Epithelial cell of proximal tubule (primary cell): Measurements from ENCODE around the gene PRAMEF17. TPM values are rescaled to one million over a fixed set of nuclear protein-coding genes. Genes with fewer than 3 reads are reported as not detected.
"Not testable (repeated sequence)": the region's sequence is repeated elsewhere in the genome, so short reads cannot be mapped to it uniquely, and the experiment has no call there.

ENCODE experiments used
- DNase-seq: peaks from one replicate; pipeline ENCODE4 v3.0.0-alpha.2; 2011; ENCODE audit warnings: low read depth
- H3K4me3 ChIP-seq: 2 replicates; pipeline ENCODE4 v1.5.1; 2011; ENCODE audit warnings: low read depth, mild to moderate bottlenecking, low read length
- total RNA-seq: library from RNA; depleted of rRNA; stranded (reverse); fragments of >200 nt; gene quantifications from 2 replicates; pipeline ENCODE4 v1.2.3, GENCODE V29; 2015
- TF ChIP-seq, protein P1 (sequence below): conservative IDR thresholded peaks from 2 replicates; pipeline ENCODE4 v1.5.1; 2012; ENCODE audit warnings: low read depth, mild to moderate bottlenecking, low read length

Gene PRAMEF17, protein sequence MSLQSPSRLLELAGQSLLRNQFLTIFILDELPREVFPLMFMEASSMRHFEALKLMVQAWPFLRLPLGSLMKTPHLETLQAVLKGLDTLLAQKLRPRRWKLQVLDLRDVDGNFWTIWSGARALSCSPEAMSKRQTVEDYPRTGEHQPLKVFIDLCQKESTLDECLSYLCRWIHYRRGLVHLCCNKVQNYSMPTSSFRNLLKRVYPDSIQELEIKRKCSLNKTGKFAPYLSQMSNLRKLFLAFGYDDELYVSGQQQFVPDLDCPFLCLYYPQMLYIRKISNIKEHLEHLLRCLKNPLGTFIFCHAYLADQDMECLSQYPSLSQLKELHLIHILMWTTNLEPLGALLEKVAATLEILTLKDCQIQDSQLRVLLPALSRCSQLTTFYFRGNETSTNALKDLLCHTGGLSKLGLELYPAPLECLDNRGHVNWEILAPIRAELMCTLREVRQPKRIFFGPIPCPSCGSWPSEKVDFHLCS
- not detected in 2 replicates for total RNA-seq

DNA sequence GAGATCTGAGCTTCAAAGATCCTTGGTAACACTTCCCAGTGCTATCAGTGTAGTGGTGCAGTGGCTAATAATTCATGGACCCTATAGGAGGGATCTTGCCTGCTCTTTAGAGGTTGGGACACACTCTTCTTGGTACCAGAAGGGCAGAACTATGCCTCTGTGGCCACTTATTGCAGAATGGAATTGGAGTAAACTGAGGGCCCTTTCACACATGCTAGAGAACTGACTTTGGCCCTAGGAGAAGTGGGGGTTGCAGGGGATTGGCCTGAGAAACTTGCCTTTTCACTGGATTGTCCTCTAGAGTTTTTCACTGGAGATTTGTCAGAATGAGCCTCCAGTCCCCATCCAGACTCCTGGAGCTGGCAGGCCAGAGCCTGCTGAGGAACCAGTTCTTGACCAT, at the start of gene PRAMEF17:
PRAMEF17 (plus strand) TSS at position 301 of the 400 bp plus-strand sequence; CDS start at position 327, 26 bp downstream.
- not testable (repeated sequence) for DNase-seq, H3K4me3 ChIP-seq

GRCh38 chr1:13342496-13342895, 46.9 kb upstream of the PRAMEF17 start:
- not testable (repeated sequence) for H3K4me3 ChIP-seq, DNase-seq

DNA sequence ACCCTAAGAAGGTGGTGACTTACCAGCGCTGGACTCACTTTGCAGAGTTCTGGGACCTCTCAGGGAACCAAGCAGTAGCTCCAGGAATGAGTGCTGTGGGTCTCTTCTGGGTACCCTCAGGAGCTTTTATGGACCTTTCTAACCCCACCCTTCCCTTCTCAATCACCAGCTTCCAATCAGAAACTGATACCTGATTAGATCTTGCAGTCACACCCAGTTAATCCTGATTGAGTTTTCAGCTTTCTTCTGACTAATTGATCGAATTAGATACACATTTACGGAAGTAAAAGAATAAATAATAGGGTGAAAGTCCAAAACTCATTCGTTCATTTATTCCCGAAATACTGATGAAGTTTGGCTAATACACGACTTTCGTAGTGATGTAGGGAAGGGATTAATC, 42.4 kb upstream of the PRAMEF17 start, which contains the start of gene PRAMEF14:
PRAMEF14 (minus strand) TSS at position 101 of the 400 bp plus-strand sequence. CDS start 1,820 bp downstream, outside the sequence.
- not testable (repeated sequence) for DNase-seq, H3K4me3 ChIP-seq

DNA sequence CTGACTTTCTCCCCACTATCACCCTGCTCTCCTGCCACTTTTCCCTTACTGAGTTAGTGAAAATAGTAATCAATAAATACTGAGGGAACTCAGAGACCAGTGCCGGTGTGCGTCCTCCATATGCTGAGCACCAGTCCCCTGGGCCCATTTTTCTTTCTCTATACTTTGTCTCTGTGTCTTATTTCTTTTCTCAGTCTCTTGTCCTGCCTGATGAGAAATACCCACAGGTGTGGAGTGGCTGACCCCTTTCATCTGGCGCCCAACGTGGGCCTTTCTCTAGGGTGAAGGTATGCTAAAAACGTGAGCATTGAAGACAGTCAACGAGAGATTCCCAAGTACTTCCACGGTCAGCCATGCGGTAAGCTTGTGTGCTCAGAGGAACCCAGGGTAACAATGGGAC, 36.0 kb upstream of the PRAMEF17 start:
- H3K4me3 ChIP-seq, DNase-seq: not testable (repeated sequence)

DNA sequence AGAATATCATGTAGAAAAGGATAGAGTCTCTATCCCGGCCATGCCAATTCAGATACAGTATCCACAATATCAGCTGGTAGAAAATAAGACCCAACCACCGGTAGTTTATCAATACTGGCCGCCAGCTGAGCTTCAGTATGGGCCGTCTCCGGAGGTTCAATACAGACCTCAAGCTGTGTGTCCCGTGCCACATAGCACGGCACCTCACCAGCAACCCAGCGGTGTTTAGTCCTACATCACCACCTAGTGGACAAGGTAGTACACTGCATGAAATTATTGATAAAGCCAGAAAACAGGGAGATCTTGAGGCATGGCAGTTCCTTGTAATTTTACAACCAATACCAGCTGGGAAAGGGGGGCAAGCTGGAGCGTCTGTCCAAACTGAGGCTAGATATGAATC, 35.0 kb upstream of the PRAMEF17 start:
- not testable (repeated sequence) for H3K4me3 ChIP-seq

GRCh38 chr1:13356774-13357173, 32.7 kb upstream of the PRAMEF17 start:
- DNase-seq, result peak; percentile 3
- H3K4me3 ChIP-seq, result not testable (repeated sequence)
- TF ChIP-seq, protein P1, sequence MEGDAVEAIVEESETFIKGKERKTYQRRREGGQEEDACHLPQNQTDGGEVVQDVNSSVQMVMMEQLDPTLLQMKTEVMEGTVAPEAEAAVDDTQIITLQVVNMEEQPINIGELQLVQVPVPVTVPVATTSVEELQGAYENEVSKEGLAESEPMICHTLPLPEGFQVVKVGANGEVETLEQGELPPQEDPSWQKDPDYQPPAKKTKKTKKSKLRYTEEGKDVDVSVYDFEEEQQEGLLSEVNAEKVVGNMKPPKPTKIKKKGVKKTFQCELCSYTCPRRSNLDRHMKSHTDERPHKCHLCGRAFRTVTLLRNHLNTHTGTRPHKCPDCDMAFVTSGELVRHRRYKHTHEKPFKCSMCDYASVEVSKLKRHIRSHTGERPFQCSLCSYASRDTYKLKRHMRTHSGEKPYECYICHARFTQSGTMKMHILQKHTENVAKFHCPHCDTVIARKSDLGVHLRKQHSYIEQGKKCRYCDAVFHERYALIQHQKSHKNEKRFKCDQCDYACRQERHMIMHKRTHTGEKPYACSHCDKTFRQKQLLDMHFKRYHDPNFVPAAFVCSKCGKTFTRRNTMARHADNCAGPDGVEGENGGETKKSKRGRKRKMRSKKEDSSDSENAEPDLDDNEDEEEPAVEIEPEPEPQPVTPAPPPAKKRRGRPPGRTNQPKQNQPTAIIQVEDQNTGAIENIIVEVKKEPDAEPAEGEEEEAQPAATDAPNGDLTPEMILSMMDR, result peak; percentile 43

More for the DNA sequence above, 35.0 kb upstream of the PRAMEF17 start:
- DNase-seq, result not testable (repeated sequence)

- not testable (repeated sequence) for H3K4me3 ChIP-seq, DNase-seq
These were observed 27.1 kb upstream of the PRAMEF17 start for GRCh38 chr1:13362364-13362763.

DNA sequence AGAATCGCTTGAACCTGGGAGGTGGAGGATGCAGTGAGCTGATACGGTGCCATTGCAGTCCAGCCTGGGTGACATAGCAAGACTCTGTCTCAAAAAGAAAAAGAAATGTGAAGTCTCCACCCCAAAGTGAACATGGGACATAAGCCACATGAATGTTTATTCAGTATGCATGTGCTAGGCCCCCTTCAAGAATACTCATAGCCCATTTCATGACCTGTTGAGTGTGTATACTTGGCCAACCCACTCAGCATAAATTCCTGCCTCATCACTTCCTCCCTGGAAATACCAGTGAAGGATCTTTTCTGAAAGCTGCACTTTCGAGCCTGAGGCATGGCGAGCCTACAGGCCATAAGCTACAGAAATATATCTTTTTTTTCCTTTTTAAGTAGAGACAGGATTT, 24.5 kb upstream of the PRAMEF17 start:
- H3K4me3 ChIP-seq, DNase-seq: not testable (repeated sequence)

DNA sequence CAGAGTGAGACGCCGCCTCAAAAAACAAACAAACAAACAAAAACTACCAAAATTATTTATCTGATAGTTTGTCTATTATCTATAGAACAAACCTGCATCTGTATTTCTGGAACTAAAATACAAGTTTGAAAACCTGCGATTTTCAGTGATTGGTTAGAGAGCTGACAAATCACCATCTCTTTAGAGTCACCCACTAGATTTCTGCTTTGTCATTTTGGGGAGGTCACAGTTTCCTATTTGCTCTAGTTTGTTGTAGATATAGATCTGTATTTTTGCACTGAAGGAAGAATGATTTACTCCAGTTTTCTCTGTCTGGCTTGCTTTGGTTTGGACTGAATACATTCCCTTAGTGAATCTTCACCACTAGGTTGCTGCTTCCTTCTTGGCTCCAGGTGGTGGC, 22.9 kb upstream of the PRAMEF17 start:
- not testable (repeated sequence) for DNase-seq, H3K4me3 ChIP-seq

DNA sequence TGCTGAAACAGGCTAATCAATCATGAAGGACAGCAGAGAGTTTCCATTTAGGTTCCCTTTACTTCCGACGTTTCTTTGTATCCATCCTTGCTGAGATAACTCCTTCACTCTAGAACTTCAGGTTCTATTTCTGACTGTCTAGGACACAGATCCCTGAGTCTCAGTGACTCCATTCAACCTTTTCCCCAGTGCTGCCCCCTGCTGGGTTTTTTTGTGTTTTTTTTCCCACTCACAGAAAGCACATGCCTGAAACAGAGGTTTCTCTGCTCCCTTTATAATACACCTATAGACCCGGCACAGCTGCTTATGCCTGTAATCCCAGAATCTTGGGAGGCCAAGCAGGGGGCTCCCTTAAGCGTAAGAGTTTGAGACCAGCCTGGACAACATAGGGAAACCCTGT, 20.9 kb upstream of the PRAMEF17 start:
- not testable (repeated sequence) for H3K4me3 ChIP-seq, DNase-seq

DNA sequence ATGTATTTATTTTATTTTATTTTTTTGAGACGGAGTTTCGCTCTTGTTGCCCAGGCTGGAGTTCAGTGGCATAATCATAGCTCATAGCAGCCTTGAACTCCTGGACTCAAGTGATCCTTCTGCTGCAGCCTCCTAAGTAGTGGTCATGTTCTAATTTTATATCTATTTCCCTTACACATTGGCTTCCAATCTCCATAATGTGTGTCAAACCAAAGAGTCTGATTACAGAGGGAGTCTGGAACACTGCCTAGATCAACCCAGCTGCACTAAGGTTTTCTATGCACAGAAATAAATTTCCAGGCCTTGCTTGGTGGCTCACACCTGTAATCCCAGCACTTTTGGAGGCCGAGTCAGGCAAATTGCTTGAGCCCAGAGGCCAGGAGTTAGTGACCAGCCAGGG, 10.4 kb upstream of the PRAMEF17 start:
- DNase-seq, H3K4me3 ChIP-seq: not testable (repeated sequence)

DNA sequence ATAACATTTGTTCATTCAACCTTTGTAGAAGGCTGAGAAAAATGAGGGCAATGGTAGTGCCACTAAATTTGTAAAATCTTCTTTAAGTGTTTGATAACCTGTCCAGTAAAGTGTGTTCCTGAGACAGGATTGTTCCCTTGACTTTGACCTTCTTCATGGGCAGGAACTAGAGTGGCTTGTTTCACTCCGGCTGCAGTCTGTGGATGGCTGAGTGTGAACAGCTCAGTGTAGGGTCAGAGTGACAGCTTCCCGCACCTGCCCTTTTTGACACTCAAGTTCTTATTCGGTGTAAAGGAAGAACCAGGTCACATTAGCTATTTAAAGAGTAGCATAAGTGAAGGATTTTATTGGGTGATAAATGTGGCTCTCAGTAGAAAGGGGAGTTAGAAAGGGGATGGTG, 9.1 kb upstream of the PRAMEF17 start:
- H3K4me3 ChIP-seq, DNase-seq: not testable (repeated sequence)

DNA sequence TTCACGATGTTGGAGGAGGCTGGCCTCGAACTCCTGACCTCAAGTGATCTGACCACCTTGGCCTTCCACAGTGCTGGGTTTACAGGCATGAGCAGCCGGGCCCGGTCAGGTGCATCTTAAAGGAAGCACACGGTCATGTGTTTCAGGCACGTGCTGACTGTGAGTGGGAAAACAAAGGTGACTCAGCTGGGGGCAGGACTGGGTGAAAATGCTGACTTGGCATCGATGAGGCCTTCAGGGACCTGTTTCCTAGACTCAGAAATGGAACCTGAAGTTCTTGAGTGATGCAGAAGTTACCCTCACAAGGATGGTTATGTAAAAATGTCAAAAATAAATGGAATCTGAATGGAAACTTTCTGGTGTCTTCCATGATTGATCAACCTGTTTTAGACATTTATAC, 3.6 kb downstream of the PRAMEF17 start:
- not testable (repeated sequence) for H3K4me3 ChIP-seq, DNase-seq

DNA sequence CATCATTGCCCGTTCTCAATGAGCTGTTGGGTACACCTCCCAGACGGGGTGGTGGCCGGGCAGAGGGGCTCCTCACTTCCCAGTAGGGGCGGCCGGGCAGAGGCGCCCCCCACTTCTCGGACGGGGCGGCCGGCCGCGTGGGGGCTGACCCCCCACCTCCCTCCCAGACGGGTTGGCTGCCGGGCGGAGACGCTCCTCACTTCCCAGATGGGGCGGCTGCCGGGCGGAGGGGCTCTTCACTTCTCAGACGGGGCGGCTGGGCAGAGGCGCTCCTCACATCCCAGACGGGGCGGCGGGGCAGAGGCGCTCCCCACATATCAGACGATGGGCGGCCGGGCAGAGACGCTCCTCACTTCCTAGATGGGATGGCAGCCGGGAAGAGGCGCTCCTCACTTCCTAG, 5.3 kb downstream of the PRAMEF17 start:
- not testable (repeated sequence) for DNase-seq, H3K4me3 ChIP-seq

GRCh38 chr1:13395311-13395710, 5.9 kb downstream of the PRAMEF17 start:
- not testable (repeated sequence) for DNase-seq, H3K4me3 ChIP-seq
